KBM-7 (cell line): ENCODE data around the gene SSBP3.

Experiments
- DNase-seq: peaks from one replicate; pipeline ENCODE4 v3.0.0-alpha.2; 2015
- in situ Hi-C: fragments of 300-500 bp; cut with MboI; formaldehyde crosslinking; loops from 2 replicates; pipeline ENCODE4 v1.14.3; 2020; ENCODE audit warnings: low sequenced_read_pairs, low pct_unique_long_range_greater_than_20kb, mixed read lengths

The SSBP3 gene

GRCh38 chr1:54377040-54377691, 29.0 kb downstream of the SSBP3 start:
- in situ Hi-C loops, result no loop called here
- no peak for DNase-seq

GRCh38 chr1:54376430-54377039, 29.7 kb downstream of the SSBP3 start:
- in situ Hi-C loops, result no loop called here

DNA sequence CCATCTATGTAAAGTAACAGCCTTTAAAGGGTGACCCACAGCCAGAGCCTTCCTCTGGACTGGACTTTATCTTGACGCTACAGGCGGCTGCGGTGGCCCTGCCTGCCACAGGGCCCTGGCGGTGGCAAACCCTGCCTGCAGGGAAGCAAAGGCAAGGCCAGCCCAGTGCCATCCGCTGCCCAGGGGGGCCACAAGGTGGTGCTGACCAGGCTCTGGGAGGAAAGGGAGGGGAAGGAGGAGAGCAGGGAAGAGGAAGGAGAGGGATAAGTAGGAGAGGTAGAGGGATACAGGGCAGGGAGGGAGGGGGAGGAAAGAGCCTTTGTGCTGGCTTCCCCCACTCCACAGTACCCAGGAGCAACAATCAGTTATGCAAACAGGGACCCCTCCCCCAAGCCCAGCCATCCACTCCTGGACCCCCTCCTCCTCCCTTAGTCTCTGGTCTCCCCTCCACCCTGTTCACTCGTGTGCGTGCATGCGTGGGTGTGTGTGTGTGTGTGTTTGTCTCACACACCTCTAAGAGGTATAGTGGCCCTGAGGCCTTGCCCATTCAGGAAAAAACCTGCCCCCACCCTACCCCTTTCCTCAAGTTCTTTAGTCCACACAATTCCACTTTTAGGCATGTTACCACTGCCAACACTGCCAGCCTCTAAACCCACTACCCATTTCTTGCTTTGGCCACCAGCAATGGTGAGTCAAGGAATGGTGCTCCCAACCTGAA, 30.3 kb downstream of the SSBP3 start:
- in situ Hi-C loops, result no loop called here
- DNase-seq, result no peak

More at GRCh38 chr1:54376430-54377039, 29.7 kb downstream of the SSBP3 start:
- no peak for DNase-seq

DNA sequence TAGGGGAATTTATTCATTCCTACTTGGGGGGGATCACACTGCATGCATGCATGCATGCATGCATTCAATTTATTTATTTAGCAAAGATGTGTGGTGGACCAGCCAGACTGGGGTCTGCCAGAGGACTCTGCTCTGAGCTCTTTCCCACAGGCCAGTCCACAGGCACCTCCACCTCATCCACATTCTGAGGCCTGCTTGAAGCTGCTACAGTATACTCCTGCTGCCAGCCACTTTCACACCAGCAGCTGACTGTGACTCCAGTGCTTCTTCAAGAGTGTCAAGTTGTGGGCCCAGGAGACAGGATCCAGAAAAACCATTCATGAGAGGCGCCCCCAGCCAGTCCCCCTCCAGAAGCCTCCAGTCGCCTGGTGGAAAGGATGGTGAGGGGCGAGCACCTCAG, 30.9 kb downstream of the SSBP3 start:
- in situ Hi-C loops, result no loop called here
- no peak for DNase-seq

DNA sequence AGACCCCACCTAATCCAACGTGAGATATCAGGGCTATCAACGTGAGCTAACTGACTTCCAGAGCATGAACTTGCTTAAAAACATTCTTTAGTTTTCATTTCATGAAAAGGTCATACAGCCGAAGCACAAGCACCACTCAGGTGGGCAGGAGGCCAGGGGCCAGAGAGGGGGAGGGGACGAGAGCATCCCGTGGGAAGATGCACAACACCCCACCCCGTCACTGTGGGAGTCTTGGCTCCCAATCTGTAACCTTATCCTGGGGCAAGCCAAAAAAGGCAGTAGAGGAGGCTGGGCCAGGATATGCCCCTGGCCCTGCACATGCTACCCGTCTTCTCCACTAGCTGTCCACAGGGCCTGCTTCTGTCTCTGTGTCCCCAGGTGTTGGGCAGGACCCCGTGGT, 31.4 kb downstream of the SSBP3 start:
- in situ Hi-C loops, result no loop called here

GRCh38 chr1:54372978-54373377, 33.2 kb downstream of the SSBP3 start:
- in situ Hi-C loops, result no loop called here
- peak; percentile 57 for DNase-seq

More for the DNA sequence above, 31.4 kb downstream of the SSBP3 start:
- DNase-seq, result no peak

DNA sequence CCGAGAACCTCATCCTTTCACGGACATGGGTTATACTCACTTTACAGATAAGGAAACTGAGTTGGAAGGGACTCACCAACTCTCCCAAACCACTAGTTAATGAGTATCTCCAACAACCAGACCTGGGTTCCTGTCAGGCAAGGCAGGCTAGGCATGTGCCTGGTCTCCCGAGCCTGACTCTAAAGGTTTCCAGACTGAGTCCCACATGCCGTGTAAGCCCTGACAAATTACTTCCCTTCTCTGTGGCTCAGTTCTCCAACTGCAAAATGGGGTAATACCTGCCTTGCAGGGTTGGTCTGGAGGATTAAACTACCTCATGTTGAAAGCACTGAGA, 34.3 kb downstream of the SSBP3 start:
- DNase-seq, result no peak
- in situ Hi-C loops, result no loop called here

GRCh38 chr1:54371038-54371941, 34.9 kb downstream of the SSBP3 start:
- in situ Hi-C loops, result no loop called here
- DNase-seq, result no peak

DNA sequence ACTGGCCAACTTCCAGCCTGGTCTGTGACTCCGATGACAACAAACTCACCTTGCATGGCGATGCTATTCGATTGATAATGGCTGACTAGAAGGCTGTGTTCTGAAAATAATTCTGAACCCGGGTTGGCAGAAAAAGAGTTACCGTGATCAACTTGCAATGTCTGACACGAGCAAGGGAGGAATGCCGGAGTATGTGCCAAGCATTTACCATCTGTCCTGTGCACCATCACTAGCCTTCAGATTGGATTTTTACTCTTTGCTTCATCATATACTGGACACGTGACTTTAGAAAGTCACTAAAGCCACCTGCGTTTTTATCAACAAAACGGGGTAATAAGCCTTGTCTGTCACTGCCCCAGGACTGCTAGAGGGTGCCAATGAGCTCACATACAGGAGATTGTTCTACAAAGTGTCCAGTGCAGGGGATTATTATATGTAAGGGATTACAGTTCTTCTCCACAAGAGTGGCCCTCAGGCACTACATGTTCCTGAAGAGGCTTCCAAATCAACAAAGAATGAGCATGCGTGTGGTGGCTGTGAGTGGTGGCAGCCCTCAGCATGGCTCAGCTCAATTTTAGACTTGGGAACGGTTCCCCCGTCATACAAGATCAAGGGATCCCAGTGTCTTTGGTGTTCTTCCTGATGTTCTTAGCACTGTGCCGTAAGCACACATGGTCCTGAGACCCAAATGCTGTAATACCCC, 35.8 kb downstream of the SSBP3 start:
- in situ Hi-C loops, result no loop called here
- DNase-seq, result no peak

DNA sequence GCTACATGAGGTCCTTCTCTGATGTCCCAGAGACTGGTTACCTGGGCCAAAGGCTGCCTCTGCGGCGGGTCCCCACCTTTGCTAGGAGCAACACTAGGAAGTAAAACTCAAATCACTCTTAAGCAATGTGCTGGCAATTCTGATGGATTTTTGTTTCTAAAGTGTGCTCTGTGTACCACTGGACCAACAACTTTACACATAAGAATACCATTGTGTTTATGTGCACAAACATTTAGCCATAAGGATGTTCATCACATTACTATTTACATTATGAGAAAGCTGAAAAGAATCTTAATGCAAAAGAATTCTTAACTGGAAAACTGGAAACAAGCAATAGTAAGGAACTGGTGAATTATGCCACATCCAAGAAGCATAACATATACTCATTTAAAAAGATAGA, 38.6 kb downstream of the SSBP3 start:
- in situ Hi-C loops, result no loop called here
- no peak for DNase-seq

DNA sequence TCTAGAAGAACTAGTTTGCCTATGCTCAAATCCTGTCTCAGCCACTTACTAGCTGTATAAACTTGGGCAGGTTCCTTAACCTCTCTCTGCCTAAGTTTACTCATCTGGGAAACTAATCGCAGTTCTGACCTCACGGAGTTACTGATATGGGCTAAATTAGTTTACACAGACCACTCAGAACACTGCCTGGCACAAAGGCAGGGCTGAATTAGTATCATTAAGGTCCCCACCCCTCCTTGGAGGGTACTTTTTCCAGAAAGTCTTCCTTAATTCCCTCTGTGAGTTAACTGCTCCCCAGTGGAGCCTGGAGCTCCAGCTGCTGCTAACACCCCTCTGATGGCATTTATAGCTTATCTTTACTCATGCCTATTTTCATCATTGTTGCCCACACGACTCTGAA, 40.3 kb downstream of the SSBP3 start:
- in situ Hi-C loops, result no loop called here
- DNase-seq, result no peak

DNA sequence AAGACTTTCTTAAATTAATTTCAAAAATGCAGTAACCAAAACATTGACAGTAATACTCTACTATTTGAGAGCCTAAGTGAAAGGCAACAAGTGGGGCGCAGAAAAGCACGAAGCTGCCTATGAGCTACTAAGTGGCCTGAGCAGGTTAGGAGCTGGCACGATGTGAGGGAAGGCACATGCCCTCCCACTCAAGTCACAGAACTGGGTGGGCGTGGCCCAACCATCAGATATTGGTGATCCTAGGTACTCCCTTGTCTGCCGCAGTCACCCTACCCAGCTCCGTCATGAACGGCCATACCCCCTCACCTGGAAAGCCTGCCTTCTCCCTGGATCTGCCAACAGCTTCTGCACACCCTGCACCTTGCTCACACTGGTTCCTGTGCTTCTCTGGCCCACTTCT, 40.8 kb downstream of the SSBP3 start:
- no peak for DNase-seq
- in situ Hi-C loops, result no loop called here

- in situ Hi-C loops, result no loop called here
- no peak for DNase-seq
These were observed 41.2 kb downstream of the SSBP3 start for GRCh38 chr1:54364995-54365394.

DNA sequence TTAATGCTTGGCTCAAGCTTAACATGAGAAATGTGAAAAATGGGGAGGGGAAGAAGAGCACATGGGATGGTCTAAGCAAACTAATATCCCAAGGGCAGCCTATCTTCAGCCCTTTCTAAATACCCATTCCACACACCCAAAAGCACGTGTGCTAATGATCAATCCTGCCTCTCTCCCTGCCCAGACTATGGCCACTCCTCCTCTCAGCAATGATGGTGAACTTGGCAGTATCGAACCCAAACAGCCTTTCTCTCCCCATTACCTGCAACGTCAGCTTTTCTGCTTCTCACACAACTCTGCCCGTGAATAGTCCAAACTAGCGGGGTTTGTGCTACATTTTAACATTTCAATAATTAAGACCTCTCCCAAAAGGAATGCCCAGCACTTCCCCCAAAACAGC, 41.6 kb downstream of the SSBP3 start:
- DNase-seq, result no peak
- in situ Hi-C loops, result no loop called here

DNA sequence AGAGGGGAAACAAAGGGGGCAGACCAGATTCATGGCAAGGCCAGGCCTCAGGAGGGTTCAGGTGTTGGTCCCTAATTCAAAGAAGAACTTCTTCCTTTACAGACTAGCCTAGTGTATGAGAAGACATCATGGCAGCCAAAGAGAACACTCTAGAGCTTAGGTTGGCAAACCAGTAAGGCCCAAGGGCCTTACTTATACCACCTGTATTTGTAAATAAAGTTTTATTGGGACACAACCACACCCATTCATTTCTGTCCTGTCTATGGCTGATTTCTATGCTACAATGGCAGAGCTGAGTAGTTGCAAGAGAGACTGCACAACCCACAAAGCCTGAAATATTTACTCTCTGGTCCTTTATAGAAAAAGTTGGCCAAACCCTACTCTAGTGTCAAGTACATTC, 42.3 kb downstream of the SSBP3 start:
- in situ Hi-C loops, result no loop called here
- DNase-seq, result no peak

GRCh38 chr1:54362881-54363340, 43.3 kb downstream of the SSBP3 start:
- in situ Hi-C loops, result no loop called here
- no peak for DNase-seq

- in situ Hi-C loops, result no loop called here
- DNase-seq, result no peak
These were observed 44.9 kb downstream of the SSBP3 start for GRCh38 chr1:54361342-54361741.

- in situ Hi-C loops, result no loop called here
- DNase-seq, result peak; percentile 24
These were observed 45.8 kb downstream of the SSBP3 start for GRCh38 chr1:54360165-54361005.
